GM19193 (cell line): ENCODE results near the gene GOLGA6L10.
"Not testable (repeated sequence)": the region's sequence is repeated elsewhere in the genome, so short reads cannot be mapped to it uniquely, and the experiment has no call there.

Experiments used
- POLR2A ChIP-seq: IDR thresholded peaks from 4 replicates; pipeline ENCODE4 v1.6.1; 2011; ENCODE audit not compliant: insufficient read depth, insufficient read length; ENCODE audit errors: extremely low read depth

GOLGA6L10 gene

DNA sequence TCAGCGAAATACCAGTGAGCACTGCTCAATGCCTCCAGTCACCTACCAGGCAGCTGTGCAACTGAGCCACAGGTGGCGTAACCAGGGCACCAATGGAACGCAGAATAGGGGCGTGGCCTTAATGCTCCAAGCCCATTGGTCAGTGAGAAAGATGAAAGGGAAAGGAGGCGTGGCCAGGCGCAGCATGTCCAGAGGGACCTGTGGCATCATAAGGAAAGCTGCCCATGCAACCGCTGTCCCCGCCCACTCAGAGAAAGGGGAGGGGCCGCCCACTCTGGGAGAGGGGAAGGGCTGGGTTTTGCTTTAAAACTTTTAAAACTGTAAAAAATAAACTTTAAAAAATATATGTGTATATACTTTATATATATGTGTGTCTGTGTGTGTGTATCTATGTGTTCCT, at the start of gene GOLGA6L10:
Gene GOLGA6L10, minus strand, starts transcription at position 101 of the 400 bp plus-strand sequence. Its CDS starts 100 bp downstream, at position 1.
- TF ChIP-seq POLR2A = not testable (repeated sequence)

DNA sequence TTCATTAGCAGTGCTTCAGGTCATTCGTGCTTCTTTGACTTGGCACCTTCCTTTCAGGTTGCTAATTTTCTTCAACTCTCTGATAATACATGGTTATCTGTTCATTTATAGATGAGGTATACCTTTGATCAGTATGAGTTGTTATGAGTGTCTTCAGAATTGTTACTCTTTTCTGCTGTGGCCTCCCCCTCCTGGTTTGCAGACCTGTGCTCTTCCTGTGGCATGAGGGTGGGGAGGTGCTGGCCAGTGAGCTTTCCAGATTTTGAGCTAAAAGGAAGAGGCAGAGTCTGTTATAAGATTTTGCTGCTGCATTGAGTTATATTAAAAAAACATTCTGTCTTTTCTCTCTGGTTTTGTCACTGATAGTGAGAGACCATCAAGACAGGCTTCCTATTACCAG, 49.5 kb upstream of the GOLGA6L10 start:
- no peak for TF ChIP-seq POLR2A

- no peak for TF ChIP-seq POLR2A
Measured at GRCh38 chr15:82397817-82398216, 48.5 kb upstream of the GOLGA6L10 start.

- no peak for TF ChIP-seq POLR2A
Measured at GRCh38 chr15:82393671-82394070, 44.4 kb upstream of the GOLGA6L10 start.

DNA sequence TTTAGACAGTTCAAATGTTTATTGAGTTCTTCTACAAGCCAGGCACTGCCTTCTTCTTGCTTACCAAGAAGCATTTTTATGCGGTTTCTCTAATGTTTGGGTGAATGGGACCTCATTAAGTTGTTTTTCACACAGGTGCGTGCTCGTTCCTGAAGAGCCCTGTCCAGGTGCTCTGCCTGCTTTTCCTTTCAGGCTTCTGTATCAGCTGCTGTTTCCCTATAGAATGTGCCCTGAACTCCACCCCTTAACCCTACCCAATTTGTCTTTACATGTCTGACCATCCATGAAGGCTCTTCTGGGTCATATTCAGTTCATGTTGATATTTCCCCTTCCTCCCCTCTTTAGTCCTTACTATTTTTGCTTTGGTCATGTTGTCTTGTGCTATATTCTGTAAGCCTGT, 22.4 kb upstream of the GOLGA6L10 start:
- no peak for TF ChIP-seq POLR2A

DNA sequence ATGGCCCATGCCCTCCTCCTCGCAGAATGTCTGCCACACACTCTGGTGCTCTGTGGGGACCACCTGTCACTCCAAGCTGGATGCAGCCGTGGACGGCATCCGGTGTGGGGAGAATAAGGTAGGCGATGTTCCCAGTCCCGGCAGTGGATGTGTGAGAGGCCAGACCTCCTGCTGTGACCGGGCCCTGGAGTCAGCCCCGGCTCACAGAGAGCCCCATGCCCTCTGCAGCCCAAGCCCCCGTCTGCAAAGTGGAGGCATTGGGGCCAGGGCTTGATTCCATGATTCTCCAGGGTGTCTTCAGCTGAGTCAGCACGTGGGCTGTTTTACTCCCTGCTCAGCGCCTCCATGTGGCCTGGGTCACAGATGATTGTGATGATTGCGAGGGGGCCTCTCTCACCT, 32.2 kb downstream of the GOLGA6L10 start:
- TF ChIP-seq POLR2A = no peak

GRCh38 chr15:82315519-82316246, 33.6 kb downstream of the GOLGA6L10 start:
- no peak for TF ChIP-seq POLR2A

DNA sequence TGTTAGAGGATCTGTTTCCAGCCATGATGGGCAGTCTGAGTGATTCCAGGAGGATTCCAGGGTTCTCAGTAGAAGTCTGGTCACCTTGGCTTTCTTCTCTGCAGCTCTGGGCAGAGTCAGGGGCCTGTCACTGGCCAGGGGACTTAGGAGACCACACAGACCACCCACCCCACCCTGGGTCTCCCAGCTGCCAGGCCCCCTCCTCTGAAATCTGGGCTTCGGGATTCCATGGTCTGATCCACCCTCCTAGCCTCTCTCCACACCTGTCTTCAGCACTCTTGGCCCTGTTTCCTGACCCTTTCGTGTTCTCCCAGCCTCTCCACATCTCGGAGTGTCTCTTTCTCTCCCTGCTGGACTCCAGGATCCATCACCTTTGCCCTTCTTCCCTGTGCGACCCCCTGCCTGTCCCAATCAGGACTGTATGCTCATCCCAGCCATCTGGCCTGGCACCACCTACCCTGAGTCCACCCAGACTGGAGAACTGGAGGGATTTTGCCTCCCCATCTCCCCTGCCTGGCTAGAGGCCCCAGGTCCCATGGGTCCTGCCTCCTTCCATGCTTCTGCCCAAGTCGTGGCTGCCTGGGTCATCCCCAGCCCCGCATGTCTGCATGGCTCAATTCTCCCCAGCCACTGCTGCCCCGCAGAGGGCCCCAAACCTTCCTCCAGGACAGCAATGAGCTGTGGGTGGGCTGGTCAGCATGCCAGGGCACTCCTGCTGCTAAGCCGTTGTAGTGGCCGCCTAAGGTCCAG, 34.3 kb downstream of the GOLGA6L10 start:
- no peak for TF ChIP-seq POLR2A

- no peak for TF ChIP-seq POLR2A
Measured at GRCh38 chr15:82313446-82313845, 35.8 kb downstream of the GOLGA6L10 start.

DNA sequence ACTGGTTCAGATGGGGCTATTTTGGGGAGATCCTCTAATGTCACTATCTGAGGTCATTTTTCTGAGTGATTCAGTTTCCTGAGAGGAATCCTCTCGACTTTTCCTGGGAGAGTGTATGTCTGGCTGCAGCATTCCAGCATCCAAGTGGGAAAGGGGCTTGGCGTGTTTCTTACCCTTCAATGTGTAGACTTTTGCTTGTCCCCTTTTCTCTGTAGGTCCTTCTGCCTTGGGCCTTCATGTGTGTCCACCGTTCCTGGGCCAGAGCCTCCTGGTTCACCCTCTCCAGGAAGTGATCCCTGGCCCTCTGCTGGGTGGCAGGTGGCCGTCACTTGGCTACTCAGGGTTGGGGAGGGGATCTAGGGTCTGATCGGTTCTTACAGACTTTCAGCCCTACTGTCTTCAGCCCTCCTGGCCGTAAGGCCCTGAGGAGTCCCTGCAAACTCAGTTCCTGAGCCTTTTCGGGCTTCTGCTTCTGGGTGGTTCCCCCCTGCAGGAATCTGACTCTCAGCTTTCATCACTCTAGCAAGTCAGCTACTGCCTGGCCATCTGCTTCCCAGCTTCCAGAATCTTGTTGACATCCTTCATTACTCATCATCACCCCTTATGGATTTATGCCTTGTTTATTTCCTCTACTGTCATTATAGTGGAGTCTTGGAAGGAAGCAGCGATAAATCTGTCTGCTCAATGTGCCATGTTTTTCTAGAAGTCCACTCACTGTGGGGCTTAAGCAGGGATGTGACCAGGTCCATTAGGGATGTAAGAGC, 36.5 kb downstream of the GOLGA6L10 start:
- TF ChIP-seq POLR2A = no peak

DNA sequence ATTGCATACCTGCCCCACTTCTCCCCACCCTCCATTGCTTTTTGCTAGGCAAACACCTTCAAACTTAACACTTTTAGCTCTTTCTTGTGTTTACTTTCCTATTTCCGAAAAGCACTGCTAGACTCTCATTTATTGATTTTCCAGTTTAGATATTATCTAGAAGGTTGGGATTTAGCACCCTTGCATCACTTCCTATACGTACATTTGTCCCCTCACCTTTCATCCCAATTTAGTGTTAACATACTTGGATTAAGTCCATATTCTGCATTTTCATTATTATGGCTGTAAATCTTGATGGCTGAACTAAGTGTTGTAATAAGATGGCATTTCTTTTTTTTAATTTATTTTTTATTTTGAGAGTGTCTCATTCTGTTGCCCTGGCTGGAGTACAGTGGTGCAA, 39.5 kb downstream of the GOLGA6L10 start:
- no peak for TF ChIP-seq POLR2A

DNA sequence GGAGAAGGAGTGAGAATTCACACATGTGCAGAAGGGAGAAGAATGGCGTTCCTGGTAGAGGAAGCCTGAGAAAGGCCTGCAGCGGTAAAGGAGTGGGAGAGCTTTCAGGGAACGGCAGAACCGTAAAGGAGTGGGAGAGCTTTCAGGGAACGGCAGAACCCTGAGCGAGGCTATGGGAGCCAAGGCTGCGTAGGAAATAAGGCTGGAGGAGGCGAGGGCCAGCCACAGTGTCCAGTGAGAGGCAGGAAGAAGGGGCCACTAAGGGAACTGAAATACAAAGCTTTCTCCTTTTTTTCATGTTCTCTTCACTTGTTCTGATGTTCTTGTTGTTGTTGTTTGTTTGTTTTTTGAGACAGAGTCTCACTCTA, 41.6 kb downstream of the GOLGA6L10 start:
- no peak for TF ChIP-seq POLR2A

- TF ChIP-seq POLR2A = no peak
Measured at GRCh38 chr15:82306791-82307713, 42.2 kb downstream of the GOLGA6L10 start.

- no peak for TF ChIP-seq POLR2A
Measured at GRCh38 chr15:82305621-82306048, 43.6 kb downstream of the GOLGA6L10 start.

DNA sequence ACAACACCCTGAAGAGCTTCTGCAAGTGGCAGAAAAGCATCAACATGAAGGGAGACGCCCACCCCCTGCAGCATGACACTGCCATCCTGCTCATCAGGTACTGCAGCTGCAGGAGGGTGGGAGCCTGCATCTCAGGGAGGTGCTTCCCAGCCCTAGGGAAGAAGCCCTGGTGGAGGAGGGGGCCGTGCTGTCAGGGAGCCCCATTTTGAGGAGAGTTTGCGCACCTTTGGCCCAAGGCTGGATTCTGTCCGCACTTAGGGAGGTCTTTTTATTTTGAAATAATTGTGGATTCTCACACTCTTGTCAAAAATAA, 44.5 kb downstream of the GOLGA6L10 start:
- no peak for TF ChIP-seq POLR2A

- no peak for TF ChIP-seq POLR2A
Measured at GRCh38 chr15:82303956-82304777, 45.1 kb downstream of the GOLGA6L10 start.
